ENCODE data around the gene FAM168B. TPM values are rescaled to one million over a fixed set of nuclear protein-coding genes. Genes with fewer than 3 reads are reported as not detected.

Gene FAM168B
- total RNA-seq, 1 experiment from 2014 or later: 81.4 TPM

DNA sequence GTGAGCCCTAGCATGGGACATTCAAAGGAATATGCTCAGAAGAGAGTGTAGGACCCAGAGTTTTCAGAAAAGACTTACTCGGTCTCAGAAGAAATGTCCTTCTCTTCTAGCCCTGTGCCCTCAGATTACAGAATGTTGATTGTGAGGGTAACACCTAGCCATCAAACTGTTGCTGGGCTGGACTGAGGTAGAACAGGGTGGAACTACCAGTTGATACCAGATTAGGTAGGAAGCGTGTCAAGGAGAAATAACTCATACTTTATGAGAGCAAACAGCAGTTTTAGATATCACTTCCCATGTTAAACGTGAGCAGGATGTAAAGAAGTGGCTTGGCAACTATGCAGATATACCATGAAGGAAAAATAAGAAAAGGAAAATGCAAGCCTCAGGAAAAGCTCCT is 34.7 kb upstream of the FAM168B start:
- Histone ChIP-seq H4K20me1 (ENCODE audit: control insufficient read depth, insufficient read depth, insufficient read length) (no peaks in the 10 kb centered on the region), H3K23ac (ENCODE audit: insufficient read length, low read depth, low read length) (no peak overlapping the region), H4K5ac (ENCODE audit: insufficient read length, low read depth, low read length) (no peak overlapping the region), H3K18ac (ENCODE audit: insufficient read length, low read depth, low read length) (no peak overlapping the region), H2BK120ac (ENCODE audit: low read depth, low read length, poor library complexity, severe bottlenecking) (no peak overlapping the region), H2AFZ (ENCODE audit: low read length) (no peak overlapping the region), H3K4ac (ENCODE audit: low read depth, low read length) (no peak overlapping the region), H2BK15ac (ENCODE audit: low read depth, low read length) (no peak overlapping the region), H3K79me1 (ENCODE audit: insufficient read depth, low read depth, low read length, poor library complexity, severe bottlenecking) (peaks cover 3% of the 10 kb centered on the region), H3K4me2 (ENCODE audit: insufficient read depth, insufficient read length, low read length) (no peak overlapping the region), H3K27me3 (ENCODE audit: insufficient read depth, low read length) (no peaks in the 10 kb centered on the region; the same call in 1 of the 2 replicates), H4K91ac (ENCODE audit: insufficient read length, low read depth, low read length) (no peak overlapping the region), H3K9me3 (ENCODE audit: control insufficient read depth, low read depth, low read length) (no peaks in the 10 kb centered on the region), H3K56ac (ENCODE audit: insufficient read length, low read depth, low read length) (no peak overlapping the region), H2BK20ac (ENCODE audit: low read depth, low read length, poor library complexity, severe bottlenecking) (no peak overlapping the region), H3K27ac (ENCODE audit: insufficient read length, low read depth, low read length) (no peak overlapping the region), H4K8ac (replicated peaks; ENCODE audit: insufficient read length, low read depth, low read length) (no peak overlapping the region), H3K14ac (ENCODE audit: insufficient read depth, low read length) (no peak overlapping the region), H2BK5ac (ENCODE audit: insufficient read length, low read length) (no peak overlapping the region), H3K9ac (ENCODE audit: extremely low read depth, insufficient read length, low read length) (no peak overlapping the region), H3T11ph (ENCODE audit: low read length) (no peak overlapping the region), H3K4me1 (ENCODE audit: insufficient read depth, low read length) (no peaks in the 10 kb centered on the region), H2AK5ac (ENCODE audit: insufficient read length, low read length) (no peak overlapping the region), H3K23me2 (ENCODE audit: insufficient read length, low read depth, low read length, poor library complexity, severe bottlenecking) (no peaks in the 10 kb centered on the region), H2BK12ac (ENCODE audit: insufficient read length, low read depth, low read length) (no peak overlapping the region), H3K79me2 (ENCODE audit: insufficient read depth, low read length) (peaks cover 2% of the 10 kb centered on the region; the same call in 1 of the 2 replicates)
- Mint-ChIP-seq H3K27ac (no peak overlapping the region), H3K27me3 (ENCODE audit: low read depth) (peaks cover 4% of the 10 kb centered on the region; the same call in 1 of the 2 replicates), H3K4me1 (peaks cover 7 to 8% of the 10 kb centered on the region in 2 experiments; a peak in 3 of 4 replicates), H3K36me3 (ENCODE audit: insufficient read depth in 1 of 3, low read depth in 3 of 3) (peaks cover 54 to 85% (median 77%) of the 10 kb centered on the region in 3 experiments), H3K9me3 (peaks cover 0 to 8% of the 10 kb centered on the region in 2 experiments; a peak in 3 of 5 replicates), H3K4me3 (no peak overlapping the region)
- no peak for DNase-seq
- TF ChIP-seq, protein P1, sequence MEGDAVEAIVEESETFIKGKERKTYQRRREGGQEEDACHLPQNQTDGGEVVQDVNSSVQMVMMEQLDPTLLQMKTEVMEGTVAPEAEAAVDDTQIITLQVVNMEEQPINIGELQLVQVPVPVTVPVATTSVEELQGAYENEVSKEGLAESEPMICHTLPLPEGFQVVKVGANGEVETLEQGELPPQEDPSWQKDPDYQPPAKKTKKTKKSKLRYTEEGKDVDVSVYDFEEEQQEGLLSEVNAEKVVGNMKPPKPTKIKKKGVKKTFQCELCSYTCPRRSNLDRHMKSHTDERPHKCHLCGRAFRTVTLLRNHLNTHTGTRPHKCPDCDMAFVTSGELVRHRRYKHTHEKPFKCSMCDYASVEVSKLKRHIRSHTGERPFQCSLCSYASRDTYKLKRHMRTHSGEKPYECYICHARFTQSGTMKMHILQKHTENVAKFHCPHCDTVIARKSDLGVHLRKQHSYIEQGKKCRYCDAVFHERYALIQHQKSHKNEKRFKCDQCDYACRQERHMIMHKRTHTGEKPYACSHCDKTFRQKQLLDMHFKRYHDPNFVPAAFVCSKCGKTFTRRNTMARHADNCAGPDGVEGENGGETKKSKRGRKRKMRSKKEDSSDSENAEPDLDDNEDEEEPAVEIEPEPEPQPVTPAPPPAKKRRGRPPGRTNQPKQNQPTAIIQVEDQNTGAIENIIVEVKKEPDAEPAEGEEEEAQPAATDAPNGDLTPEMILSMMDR (conservative IDR thresholded peaks at IDR 0.05): no peak
- WGBS (ENCODE audit: extremely low coverage, insufficient read length, low lambda C conversion rate): no CpG with 5 or more reads among the region's 3 CpGs

All from H9 (cell line).